ENCODE measurements around the gene CELF5. TPM values are rescaled to one million over a fixed set of nuclear protein-coding genes. Genes with fewer than 3 reads are reported as not detected.

The CELF5 gene
- total and polyA plus RNA-seq, 10 donors, result 0.05 to 0.19 (median 0.10) TPM; not detected in 7

DNA sequence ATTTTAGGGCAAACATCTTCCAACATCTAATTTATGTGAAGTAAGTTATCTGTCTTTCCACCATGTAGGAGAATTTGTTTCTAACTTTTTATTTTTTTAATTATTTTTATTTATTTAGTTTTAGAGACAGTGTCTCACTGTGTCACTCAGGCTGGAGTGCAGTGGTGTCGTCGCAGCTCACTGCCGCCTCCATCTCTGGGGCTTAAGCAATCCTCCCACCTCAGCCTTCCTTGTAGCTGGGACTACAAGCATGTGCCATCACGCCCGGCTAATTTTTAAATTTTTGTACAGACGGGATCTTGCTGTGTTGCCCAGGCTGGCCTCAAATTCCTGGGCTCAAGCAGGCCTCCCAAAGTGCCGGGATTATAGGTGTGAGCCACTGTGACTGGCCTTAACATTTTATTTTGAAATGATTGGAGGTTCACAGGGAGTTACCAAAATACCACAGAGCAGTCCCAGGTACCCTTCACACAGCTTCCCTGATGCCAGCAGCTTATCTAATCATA lies 58.8 kb downstream of the CELF5 start:
- intact Hi-C loops (cut with DNase I; ENCODE audit: low total_unique reads), result no loop called here
- WGBS, 5 donors, result 75 to 86% (median 78%) methylated on average over 7 of the region's 7 CpGs
- TF ChIP-seq, protein P1, sequence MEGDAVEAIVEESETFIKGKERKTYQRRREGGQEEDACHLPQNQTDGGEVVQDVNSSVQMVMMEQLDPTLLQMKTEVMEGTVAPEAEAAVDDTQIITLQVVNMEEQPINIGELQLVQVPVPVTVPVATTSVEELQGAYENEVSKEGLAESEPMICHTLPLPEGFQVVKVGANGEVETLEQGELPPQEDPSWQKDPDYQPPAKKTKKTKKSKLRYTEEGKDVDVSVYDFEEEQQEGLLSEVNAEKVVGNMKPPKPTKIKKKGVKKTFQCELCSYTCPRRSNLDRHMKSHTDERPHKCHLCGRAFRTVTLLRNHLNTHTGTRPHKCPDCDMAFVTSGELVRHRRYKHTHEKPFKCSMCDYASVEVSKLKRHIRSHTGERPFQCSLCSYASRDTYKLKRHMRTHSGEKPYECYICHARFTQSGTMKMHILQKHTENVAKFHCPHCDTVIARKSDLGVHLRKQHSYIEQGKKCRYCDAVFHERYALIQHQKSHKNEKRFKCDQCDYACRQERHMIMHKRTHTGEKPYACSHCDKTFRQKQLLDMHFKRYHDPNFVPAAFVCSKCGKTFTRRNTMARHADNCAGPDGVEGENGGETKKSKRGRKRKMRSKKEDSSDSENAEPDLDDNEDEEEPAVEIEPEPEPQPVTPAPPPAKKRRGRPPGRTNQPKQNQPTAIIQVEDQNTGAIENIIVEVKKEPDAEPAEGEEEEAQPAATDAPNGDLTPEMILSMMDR (IDR thresholded peaks at IDR 0.05 in 8 of 11, conservative IDR thresholded peaks at IDR 0.05 in 3 of 11), result no peak
- TF ChIP-seq POLR2AphosphoS5 (IDR thresholded peaks at IDR 0.05) (no peak), POLR2A (IDR thresholded peaks at IDR 0.05) (no peak)
- Histone ChIP-seq H3K27ac (no peak overlapping the region), H3K4me3 (no peak overlapping the region), H3K9me3 (peaks cover 0 to 12% (median 0%) of the 10 kb centered on the region in 8 donors), H3K27me3 (replicated peaks in 1 of 7) (peaks cover 0 to 72% (median 43%) of the 10 kb centered on the region in 7 donors), H3K4me1 (peaks cover 0 to 21% (median 8%) of the 10 kb centered on the region in 6 donors), H3K36me3 (no peaks in the 10 kb centered on the region)
- DNase-seq, result no peak

DNA sequence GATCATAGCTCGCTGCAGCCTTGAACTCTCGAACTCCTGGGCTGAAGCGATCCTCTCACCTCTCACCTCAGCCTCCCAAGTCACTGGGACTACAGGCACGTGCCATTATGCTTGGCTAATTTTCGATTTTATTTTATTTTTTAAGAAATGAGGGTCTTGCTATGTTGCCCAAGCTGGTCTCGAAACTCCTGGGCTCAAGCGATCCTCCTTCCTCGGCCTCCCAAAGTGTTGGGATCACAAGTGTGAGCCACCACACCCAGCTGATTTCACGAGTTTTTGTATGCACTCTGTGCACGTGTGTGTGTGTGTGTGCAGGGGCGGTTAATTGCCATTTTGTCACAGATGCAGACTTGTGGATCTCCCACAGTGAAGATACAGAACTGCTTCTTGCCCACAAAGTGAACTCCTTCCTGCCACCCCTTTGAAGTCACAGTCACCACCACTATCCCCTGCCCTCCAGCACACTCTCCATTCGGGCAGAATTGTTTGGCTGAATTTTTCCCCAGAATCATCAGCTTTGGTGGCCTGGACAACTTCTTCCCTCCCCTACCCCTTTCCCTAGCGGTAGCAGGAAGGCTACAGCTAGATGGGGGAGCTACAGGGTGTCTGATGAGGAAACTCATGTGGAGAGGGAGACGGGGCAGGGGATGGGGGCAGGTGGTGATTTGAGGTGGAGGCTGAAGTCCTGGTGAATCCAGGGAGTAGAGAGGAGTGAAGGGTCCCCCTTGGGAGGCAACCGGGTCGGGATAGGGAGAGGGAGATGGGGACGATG lies 59.6 kb downstream of the CELF5 start:
- Histone ChIP-seq H3K36me3 (no peaks in the 10 kb centered on the region), H3K27ac (no peak overlapping the region), H3K4me3 (peak overlapping the region in 1 of 8 donors; percentile 51), H3K9me3 (peaks cover 0 to 12% (median 0%) of the 10 kb centered on the region in 8 donors), H3K4me1 (peaks cover 0 to 21% (median 8%) of the 10 kb centered on the region in 6 donors), H3K27me3 (replicated peaks in 1 of 7) (peaks cover 0 to 79% (median 43%) of the 10 kb centered on the region in 7 donors)
- no peak for DNase-seq
- intact Hi-C loops (cut with DNase I; ENCODE audit: low total_unique reads), result no loop called here
- 65 to 70% (median 66%) methylated on average over 17 of the region's 17 CpGs for WGBS, 5 donors
- TF ChIP-seq POLR2A (IDR thresholded peaks at IDR 0.05) (no peak), POLR2AphosphoS5 (IDR thresholded peaks at IDR 0.05) (no peak)
- TF ChIP-seq, protein P1 (IDR thresholded peaks at IDR 0.05 in 8 of 11, conservative IDR thresholded peaks at IDR 0.05 in 3 of 11), result no peak

DNA sequence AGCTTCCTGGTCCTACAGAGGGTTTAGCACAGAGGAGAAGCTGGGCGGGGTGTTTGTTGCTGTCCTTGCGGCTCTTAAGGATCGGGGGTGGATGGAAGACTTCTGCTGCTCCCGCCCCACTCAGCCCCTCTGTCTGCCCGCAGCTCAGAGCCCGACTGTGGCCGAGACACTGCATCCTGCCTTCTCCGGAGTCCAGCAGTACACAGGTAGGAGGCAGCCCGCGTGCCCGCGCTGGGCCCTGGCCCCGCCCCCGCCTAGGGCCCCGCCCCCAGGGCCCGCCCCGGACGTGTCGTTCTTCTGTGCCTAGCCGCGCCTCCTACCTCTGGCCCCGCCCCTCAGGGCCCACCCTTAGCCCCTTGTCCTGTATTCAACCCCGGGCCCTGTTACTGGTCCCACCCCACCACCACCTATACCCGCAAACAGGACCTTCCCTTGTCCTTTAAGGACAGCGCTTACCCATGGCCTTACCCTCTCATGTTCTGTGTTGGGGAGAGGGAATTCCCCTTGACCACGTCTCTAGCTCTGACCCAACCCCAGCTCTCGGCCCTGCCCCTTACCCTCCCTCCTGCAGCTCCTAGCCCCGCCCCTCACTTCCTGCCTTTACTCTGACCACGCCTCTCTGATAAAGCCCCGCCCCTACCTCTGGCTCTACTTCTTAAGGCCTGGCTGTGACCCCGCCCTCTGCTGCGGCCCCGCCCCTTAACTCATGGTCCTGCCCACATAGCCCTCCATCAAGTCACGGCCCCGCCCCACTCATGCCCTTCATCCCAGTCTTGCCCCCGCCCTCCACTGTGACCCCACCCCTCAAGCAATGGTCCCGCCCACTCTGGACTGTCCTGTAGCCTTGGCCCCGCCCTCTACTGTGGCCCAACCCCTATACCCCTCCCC lies 60.5 kb downstream of the CELF5 start:
- DNase-seq, result no peak
- peaks cover 0 to 21% (median 8%) of the 10 kb centered on the region in 6 donors for H3K4me1 ChIP-seq
- H3K36me3 ChIP-seq, result no peaks in the 10 kb centered on the region
- H3K27me3 ChIP-seq (replicated peaks in 1 of 7), result peaks cover 0 to 84% (median 45%) of the 10 kb centered on the region in 7 donors
- intact Hi-C loops (cut with DNase I; ENCODE audit: low total_unique reads), result no loop called here
- peak overlapping the region in 1 of 8 donors; percentile 51 for H3K4me3 ChIP-seq
- 2 to 7% (median 4%) methylated on average over 18 to 38 of the region's 38 CpGs for WGBS, 5 donors
- H3K27ac ChIP-seq, result no peak overlapping the region
- TF ChIP-seq POLR2AphosphoS5 (IDR thresholded peaks at IDR 0.05) (no peak), POLR2A (IDR thresholded peaks at IDR 0.05) (no peak)
- TF ChIP-seq, protein P1 (IDR thresholded peaks at IDR 0.05 in 8 of 11, conservative IDR thresholded peaks at IDR 0.05 in 3 of 11), result no peak
- peaks cover 0 to 12% (median 0%) of the 10 kb centered on the region in 8 donors for H3K9me3 ChIP-seq
